RKO (cell line): ENCODE results near the gene GRIK3.
"Not testable (repeated sequence)": the region's sequence is repeated elsewhere in the genome, so short reads cannot be mapped to it uniquely, and the experiment has no call there.

Experiments used
- DNase-seq: peaks from one replicate; pipeline ENCODE4 v3.0.0-alpha.2; 2016; ENCODE audit warnings: low spot score

Gene GRIK3

GRCh38 chr1:36909946-36910725 lies 124.2 kb downstream of the GRIK3 start:
- no peak for DNase-seq

GRCh38 chr1:36909359-36909758 lies 125.0 kb downstream of the GRIK3 start:
- DNase-seq, result not testable (repeated sequence)

- DNase-seq, result no peak
These were observed 126.2 kb downstream of the GRIK3 start for GRCh38 chr1:36908096-36908495.

GRCh38 chr1:36906555-36906954 lies 127.8 kb downstream of the GRIK3 start:
- DNase-seq, result peak; percentile 5

- DNase-seq, result no peak
These were observed 128.4 kb downstream of the GRIK3 start for GRCh38 chr1:36905941-36906340.

- DNase-seq, result no peak
These were observed 134.2 kb downstream of the GRIK3 start for GRCh38 chr1:36900128-36900527.

GRCh38 chr1:36897813-36898212 lies 136.5 kb downstream of the GRIK3 start:
- not testable (repeated sequence) for DNase-seq

GRCh38 chr1:36894824-36895223 lies 139.5 kb downstream of the GRIK3 start:
- no peak for DNase-seq

- no peak for DNase-seq
These were observed 143.5 kb downstream of the GRIK3 start for GRCh38 chr1:36890776-36891175.

- no peak for DNase-seq
These were observed 144.7 kb downstream of the GRIK3 start for GRCh38 chr1:36889478-36890226.

GRCh38 chr1:36888811-36889477 lies 145.4 kb downstream of the GRIK3 start:
- no peak for DNase-seq

GRCh38 chr1:36885540-36886357 lies 148.6 kb downstream of the GRIK3 start:
- DNase-seq, result no peak

GRCh38 chr1:36884801-36885200 lies 149.5 kb downstream of the GRIK3 start:
- DNase-seq, result no peak

GRCh38 chr1:36884029-36884701 lies 150.2 kb downstream of the GRIK3 start:
- no peak for DNase-seq

GRCh38 chr1:36883315-36883949 lies 150.9 kb downstream of the GRIK3 start:
- no peak for DNase-seq

GRCh38 chr1:36882536-36883285 lies 151.6 kb downstream of the GRIK3 start:
- no peak for DNase-seq

- no peak for DNase-seq
These were observed 152.8 kb downstream of the GRIK3 start for GRCh38 chr1:36881541-36881940.

- DNase-seq, result no peak
These were observed 153.3 kb downstream of the GRIK3 start for GRCh38 chr1:36881068-36881405.

- no peak for DNase-seq
These were observed 153.9 kb downstream of the GRIK3 start for GRCh38 chr1:36880155-36881067.
